ENCODE data around the gene RHOH.
"Not testable (repeated sequence)": the region's sequence is repeated elsewhere in the genome, so short reads cannot be mapped to it uniquely, and the experiment has no call there.

Gene RHOH

GRCh38 chr4:40196724-40197281, at the start of gene RHOH:
TSS of gene RHOH (plus strand) at chr4:40197031. CDS start at chr4:40243387, 46,356 bp downstream.
- DNase-seq = peak; percentile 85

GRCh38 chr4:40147490-40147889, 49.3 kb upstream of the RHOH start:
- DNase-seq = not testable (repeated sequence)

- peak; percentile 88 for DNase-seq
Observed at GRCh38 chr4:40149960-40150385, 46.9 kb upstream of the RHOH start.

- DNase-seq = no peak
Observed at GRCh38 chr4:40150932-40151331, 45.9 kb upstream of the RHOH start.

GRCh38 chr4:40152637-40153036, 44.2 kb upstream of the RHOH start:
- no peak for DNase-seq

GRCh38 chr4:40157436-40157835, 39.4 kb upstream of the RHOH start:
- DNase-seq = no peak

GRCh38 chr4:40160258-40160657, 36.6 kb upstream of the RHOH start:
- no peak for DNase-seq

- no peak for DNase-seq
Observed at GRCh38 chr4:40164459-40164858, 32.4 kb upstream of the RHOH start.

GRCh38 chr4:40165916-40166315, 30.9 kb upstream of the RHOH start:
- no peak for DNase-seq

GRCh38 chr4:40168070-40168469, 28.8 kb upstream of the RHOH start:
- no peak for DNase-seq

- no peak for DNase-seq
Observed at GRCh38 chr4:40170588-40170987, 26.2 kb upstream of the RHOH start.

GRCh38 chr4:40173470-40173875, 23.4 kb upstream of the RHOH start:
- no peak for DNase-seq

- DNase-seq = no peak
Observed at GRCh38 chr4:40176602-40177001, 20.2 kb upstream of the RHOH start.

GRCh38 chr4:40177591-40177990, 19.2 kb upstream of the RHOH start:
- DNase-seq = no peak

GRCh38 chr4:40178672-40179071, 18.2 kb upstream of the RHOH start:
- DNase-seq = no peak

- DNase-seq = no peak
Observed at GRCh38 chr4:40179360-40179759, 17.5 kb upstream of the RHOH start.

GRCh38 chr4:40180356-40180755, 16.5 kb upstream of the RHOH start:
- DNase-seq = peak; percentile 30

- no peak for DNase-seq
Observed at GRCh38 chr4:40182001-40182400, 14.8 kb upstream of the RHOH start.

GRCh38 chr4:40182954-40183353, 13.9 kb upstream of the RHOH start:
- DNase-seq = no peak

- peak; percentile 65 for DNase-seq
Observed at GRCh38 chr4:40183615-40184411, 13.0 kb upstream of the RHOH start.

GRCh38 chr4:40185830-40186664, 10.8 kb upstream of the RHOH start:
- DNase-seq = peak; percentile 34

- DNase-seq = no peak
Observed at GRCh38 chr4:40186665-40187014, 10.2 kb upstream of the RHOH start.

GRCh38 chr4:40187386-40187906, 9.4 kb upstream of the RHOH start:
- DNase-seq = peak; percentile 49

- no peak for DNase-seq
Observed at GRCh38 chr4:40190019-40190418, 6.8 kb upstream of the RHOH start.

Measured in activated CD4-positive, alpha-beta T cell treated with anti-CD3 and anti-CD28 coated beads, Interleukin-2, Interleukin-6, amounts not matched to agents 100 ng/mL and 50 ng/mL, durations not matched to agents 16 hours and 8 hours (primary cell).